Measurements from ENCODE around the gene RFTN1.

The RFTN1 gene

DNA sequence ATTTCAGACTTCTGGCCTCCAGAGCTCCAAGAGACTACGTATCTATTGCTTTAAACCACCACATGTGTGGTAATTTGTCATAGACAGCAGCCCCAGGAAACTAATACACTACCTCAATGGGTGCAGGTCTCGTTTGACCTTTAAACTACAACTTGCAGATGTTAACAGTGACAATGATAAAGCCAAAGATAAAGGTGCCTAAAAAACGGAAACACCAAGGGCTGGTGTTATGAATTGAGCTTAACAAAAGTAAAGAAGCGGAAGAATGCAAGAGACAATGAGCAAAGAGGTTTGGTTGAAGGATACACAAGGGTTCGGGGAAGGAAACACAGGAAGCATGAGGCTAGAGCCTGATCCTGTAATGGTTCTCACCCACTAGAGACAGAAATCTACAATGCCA is 50.8 kb downstream of the RFTN1 start:
- no peak for DNase-seq

DNA sequence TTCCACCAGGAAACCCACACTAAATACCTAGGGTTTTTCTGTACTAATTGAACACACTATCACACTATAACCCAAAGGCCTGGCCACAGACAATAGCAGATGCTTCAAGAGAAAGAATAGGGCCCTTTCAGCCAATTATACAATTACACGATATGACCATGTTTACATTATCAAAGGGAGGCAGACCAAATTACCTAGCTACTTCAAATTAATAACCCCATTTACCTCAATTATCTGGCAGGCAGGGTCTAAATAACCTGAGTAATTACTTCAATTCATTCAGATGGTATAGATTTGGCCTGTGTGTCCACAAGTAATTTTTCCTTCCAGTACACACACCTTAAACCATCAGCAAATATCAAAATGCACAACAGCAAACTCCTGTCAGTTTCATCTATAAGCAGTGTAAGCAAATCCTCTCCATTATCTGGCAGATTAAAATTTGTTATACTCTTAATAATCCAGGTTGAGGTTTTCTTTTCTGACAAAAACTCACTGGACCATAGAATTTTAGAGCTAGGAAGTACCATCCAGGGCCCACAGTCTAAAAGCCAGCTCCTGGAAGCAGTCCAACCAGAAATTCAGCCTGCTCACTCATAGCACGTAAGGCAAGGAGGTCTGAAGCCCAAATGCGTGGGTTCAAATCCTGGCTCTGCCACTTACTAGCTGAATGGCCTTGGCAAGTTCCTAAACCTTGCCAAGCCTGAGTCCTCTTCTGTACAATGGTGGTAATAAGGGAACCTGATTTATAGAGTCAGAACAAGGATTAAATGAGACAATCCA is 51.8 kb downstream of the RFTN1 start:
- no peak for DNase-seq

DNA sequence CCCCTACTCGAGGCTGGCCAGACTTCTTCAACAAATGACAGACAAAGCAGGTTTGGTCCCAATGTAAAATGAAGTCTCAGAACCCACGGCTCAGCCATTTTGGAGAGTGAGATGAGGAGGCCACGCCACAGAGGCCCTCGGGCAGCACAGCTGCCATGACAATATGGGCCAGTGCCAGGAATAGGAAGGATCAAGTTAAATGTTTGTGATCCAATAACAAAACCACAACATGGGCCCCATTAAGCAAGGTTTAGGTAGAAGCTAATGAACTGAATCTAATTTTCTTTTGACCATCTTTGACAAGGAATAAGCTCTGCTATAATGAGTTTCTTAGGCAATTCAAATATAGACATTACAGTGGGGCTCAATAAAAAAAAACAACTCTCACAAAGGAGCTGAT is 52.6 kb downstream of the RFTN1 start:
- DNase-seq, result no peak

DNA sequence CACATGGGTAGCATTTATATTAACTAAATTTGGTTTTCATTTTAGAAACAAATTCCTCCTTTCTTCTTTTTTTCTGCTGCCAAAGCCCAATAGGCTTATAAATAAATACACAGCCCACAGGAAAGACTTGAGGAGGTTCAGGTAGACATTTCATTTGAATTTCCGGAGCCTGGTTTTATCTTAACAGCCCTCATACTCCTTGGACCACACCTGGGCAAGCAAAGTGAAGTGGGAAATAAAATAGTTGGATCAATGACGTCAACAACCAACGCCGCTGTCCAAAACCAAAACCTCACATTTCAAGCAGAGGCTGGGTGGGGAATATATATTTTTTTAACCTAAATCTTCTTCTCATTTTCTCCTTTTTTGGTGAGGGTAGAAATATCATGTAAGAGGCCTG is 53.2 kb downstream of the RFTN1 start:
- DNase-seq, result no peak

DNA sequence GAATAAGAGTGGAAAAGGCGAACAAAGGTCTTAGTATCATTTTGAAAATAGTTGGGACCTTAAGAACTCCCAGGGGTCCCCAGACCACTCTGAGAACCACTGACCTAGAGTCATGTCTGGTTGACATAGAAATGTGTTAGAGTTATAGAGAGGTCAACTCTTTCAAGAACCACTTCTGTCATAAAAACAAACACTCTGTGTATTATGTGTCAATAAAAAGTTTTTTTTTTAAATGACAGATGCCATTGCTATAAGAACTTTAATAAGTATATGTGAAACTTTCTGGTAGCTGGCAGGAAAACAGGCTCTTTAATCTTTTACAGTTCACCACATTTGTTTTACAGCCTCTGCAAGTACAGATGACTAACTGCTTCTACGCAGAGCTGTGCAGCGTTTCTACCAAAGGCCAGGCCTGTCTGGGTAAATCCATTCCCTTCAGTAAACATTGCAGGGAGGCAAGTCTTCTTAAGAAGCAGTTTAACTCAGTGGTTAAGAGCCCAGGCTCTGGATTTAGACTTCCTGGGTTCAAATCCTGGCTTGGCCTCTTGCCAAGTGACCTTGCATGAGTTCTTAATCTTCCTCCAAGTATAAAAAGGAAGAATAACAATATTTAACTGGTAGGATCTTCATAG is 56.6 kb downstream of the RFTN1 start:
- no peak for DNase-seq

DNA sequence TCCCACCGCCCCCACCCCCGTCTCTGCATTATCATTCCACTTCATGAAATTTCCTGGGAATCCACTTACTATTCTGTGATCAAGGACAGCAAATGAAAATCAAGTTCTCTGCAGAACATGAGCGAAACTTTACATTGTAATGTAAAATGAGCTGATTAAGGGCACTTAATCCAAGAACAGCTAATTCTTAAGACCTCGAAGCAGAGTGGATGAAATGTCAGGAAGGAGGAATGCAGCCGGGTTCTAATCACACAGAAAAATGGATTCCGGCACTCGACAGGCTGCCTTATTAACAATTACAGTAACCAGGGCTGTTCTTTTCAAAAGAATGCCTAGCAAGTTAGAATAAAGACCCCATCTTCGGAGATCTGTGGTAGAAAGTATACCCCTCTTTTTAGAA is 57.5 kb downstream of the RFTN1 start:
- no peak for DNase-seq

DNA sequence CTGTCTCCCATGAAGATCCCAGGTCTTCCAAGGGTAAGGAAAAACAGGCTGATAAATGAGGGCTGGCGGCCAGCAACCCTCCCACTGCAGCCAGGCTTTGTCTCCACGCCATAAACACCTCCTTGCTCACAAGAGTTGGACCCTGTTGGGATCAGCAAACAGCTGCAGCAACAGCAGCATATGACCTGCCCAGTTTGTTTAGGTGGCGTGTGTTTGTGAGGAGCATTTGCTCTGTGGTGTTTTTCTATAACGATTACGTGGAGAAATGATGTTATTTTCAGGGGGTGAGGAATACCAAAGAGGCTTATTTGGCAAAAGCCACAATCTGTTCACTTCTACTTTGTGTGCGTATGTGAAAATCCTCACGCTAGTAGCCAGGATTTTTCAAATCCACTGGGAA is 58.5 kb downstream of the RFTN1 start:
- no peak for DNase-seq

DNA sequence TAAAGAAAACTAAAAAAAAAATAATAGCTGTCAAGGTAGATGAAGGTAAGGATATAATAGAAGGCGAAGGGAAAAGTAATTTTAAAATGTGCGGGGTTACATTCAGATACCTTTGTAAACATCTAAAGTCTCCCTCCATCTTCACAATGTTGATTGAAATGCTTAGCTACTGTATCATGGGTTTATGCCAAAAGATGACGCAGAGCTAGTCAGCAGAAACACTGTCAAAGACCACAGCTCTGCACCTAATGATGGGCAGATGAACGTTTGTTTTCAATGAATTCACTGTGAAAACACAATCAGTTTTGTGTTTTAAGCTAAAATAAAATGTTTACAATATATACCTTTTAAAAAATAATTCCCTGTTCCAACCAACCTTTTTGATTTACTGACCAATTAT is 61.2 kb downstream of the RFTN1 start:
- no peak for DNase-seq

DNA sequence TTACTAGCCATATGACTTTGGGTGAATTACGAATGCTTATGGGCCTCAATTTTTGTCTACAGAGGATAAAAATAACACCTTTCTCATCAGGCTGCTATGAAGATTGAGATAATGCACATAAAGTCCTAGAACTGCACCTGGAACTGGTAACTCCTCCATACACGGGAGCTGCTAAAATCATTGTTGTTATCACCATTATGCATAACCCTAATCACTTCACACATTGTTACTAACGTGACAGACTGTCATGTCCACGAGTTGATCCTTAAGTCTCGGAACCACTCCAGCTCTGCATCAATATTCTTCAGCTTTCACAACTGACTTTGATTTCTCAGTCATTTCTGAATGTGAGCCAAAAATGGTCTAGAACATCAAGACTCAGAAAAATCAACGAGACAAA is 64.1 kb downstream of the RFTN1 start:
- no peak for DNase-seq

DNA sequence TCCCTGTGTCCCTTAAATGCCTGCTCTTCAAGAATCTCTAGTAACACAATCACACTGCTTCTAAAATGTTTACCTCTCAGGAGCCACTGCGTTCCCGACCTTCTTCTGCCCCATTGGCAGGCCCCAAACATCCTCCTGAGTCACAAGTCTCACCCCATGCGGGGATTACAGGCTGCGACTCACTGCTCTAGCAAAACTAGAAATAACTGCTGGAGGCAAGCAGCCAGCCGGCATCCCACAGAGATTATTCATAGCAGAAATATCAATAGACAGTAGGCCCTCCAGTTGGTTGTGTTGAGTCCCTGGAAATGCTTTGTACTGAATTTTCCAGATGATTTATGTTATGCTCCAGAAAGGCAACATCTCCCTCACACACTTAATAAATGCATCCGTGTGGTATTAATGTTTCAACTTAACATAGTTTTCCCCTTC is 64.8 kb downstream of the RFTN1 start:
- no peak for DNase-seq

DNA sequence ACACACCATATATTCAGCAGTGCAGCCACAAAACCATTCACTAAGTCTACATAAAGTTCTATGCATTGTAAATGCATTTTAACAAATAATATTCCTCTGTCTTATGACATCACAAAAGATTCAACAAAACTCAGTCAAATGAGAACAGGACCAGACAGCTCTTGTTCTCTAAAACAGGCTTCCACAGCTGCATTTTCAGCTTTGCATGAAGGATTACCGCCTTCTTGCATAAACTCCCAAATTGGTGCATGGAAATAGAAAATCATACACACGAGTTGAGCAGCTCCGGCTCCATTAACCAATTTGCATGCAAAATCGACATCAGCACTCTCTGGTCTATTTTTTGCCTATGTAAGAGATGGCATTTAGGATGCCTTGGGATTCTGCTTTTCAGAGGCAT is 66.4 kb downstream of the RFTN1 start:
- no peak for DNase-seq

DNA sequence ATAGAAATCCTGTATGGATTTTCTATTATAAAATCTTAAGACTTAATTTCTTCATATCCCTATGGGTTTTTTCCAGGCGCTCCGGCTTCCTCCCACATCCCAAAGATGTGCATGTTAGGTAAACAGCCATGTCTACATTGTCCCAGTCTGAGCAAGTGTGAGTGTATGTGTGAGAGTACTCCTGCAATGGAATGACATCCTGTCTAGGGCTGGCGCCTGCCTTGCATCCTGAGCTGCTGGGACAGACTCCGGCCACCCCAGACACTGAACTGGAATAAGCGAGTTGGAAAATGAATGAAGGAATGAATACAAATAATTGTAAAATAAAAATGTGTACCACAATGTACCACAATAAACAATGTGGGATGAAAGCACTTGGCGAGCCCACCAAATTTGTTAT is 69.2 kb downstream of the RFTN1 start:
- DNase-seq, result no peak

DNA sequence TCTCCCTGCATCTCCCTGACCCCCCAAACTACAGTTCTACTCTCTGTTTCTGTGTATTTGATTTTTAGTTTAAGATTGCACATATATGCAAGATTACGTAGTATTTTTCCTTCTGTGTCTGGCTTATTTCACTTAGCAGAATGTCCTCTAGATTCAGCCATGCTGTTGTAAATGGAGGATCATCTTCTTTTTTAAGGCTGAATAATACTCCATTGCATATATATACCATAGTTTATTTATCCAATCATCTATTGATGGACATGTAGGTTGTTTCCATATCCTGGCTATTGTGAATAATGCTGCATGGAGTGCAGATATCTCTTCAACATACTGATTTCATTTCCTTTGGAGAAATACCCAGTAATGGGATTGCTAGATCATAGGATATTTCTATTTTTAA is 70.8 kb downstream of the RFTN1 start:
- DNase-seq, result no peak

DNA sequence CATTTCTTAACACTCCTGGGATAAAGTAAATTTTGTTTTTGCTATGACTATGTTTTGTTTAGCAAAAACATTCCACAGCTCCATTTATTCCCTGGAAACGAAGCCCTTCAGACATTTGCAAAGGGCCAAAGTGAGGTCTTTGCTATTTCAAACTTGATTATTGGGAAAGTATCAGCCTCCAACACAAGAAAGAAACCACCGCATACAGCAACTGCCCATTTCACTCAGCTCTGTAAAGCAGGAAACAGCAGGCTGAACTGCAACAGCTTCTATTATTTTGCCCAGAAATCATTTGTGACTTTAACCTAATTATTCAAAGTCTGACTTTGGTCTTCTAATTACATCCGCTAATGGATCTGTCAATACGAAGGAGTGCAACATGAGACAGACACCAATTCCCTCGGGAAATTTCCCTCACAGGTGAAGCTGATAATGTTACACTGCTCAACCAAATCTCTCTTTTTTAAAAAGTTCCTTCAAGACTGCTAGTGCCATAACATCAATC is 72.1 kb downstream of the RFTN1 start:
- DNase-seq, result no peak

DNA sequence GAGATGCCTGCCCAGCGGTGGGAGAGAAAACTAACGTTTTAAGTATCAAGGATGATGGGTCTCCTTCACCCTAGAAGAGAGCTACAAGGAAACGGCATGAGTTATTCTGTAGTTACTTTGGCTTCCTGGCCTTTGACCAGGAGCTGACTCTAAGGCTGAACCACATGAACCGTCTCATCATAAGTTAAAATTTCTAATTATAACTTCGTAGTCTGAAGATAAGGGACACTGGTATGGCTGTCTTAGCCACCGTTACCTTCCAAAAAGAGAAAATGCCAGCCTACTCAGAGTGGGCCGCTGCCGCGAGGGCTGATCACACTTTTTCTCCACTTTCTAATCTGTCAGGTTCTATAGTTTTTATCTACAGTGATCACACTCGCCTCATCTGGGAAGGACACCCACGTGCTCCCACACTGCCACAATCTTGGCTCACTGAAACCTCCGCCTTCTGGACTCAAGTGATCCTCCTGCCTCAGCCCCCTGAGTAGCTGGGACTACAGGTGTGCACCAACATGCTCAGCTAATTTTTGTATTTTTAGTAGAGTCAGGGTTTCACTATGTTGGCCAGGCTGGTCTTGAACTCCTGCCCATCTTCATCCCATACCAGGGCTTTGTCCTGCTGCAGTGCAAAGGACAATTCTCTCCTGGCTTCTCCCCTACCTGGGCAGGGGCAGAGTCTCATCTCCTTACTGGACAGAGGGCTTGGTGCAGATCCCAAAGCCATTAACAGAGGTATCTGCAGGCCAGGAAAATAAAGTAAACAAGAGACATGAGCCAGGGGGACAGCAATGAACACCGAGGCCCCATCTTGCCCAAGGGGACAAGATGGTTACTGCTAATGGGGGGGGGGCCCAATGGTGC is 73.4 kb downstream of the RFTN1 start:
- DNase-seq, result no peak

DNA sequence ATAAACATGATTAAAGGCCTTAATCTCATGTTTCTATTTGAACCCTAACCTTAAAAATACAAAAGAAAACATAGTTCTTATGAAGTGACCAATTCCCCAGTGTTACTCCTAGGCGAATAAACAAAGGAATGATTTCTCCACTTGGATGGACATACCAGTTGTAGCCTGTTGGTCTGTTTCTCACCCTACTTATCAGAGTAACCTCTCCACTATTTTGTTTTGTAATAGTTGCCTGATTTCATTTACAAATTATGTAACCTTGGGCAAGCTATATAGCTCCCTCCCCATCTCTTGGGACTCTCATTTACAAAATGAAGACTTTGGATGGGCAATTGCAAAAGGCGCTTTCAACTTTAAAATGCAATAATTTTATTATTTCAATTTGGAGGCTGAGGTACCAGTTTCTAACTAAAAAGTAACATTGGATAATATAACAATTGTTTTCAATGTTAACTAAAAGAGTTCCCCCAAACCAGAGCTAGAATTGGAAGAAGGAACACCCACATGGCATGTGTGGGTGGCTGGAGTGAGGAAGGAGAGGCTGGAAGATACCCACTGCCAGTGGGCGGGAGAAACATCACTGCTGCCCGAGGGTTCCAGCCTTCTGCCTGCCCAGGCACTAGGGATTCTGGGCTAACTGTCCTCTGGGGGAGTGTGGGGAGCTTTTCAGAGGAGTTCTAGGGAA is 74.2 kb downstream of the RFTN1 start:
- no peak for DNase-seq

DNA sequence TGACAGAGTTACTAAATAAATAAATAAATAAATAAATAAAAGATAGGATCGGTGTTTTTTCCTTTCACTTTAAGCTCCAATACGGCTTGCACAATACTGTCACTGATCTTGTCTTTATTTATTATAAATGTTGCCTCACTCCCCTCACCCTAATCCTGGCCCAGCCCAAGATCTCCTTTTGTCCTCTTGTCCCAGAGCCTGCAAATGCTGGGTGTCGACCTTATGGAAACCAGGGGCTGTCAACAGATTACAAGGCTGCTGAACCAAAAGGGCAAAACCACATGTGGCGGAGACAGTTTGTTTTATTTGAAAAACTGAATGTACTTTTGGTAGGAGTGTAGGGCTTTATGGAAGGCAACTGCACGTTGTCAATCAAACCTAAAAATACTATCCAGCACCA is 75.9 kb downstream of the RFTN1 start:
- no peak for DNase-seq

DNA sequence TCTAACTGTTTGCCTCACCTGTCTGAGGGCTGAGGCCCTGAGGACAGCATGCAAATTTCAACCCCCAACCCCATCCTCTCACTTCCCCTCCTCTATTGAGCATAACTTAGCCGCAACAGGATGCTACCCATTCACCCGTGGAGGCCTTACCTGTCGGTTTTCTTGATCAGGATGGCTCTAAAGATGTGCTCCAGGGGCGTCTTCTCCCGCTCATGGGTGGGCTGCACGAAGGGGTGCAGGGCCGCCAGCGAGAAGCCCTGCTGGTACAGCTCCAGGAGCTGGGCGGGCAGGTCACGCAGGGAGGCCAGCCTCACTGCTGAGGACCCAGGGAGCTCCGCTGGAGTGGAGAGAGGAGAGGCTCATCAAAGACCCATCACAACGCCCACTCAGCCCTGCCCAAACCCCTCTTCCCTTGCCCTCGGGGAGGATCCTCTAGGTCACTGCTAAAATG is 79.8 kb downstream of the RFTN1 start:
- no peak for DNase-seq

DNA sequence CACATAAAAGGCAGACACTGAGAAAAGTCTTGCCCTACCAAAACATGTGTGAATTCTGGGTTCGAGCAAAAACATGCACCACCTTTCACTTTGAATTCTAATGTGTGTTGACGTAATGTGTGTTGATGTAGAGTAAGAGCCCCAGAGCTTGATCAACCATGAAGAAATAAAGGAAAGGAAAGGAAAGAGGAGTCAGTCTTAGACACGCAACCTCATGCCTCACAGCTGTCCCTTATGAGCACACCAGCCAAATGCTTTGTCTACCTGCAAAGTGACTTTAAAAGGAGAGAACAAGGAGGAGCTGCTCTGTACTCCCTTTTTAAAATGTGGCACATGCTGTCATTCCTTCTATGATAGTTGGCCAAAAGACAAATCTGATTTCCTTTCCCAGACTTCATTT is 80.8 kb downstream of the RFTN1 start:
- no peak for DNase-seq

DNA sequence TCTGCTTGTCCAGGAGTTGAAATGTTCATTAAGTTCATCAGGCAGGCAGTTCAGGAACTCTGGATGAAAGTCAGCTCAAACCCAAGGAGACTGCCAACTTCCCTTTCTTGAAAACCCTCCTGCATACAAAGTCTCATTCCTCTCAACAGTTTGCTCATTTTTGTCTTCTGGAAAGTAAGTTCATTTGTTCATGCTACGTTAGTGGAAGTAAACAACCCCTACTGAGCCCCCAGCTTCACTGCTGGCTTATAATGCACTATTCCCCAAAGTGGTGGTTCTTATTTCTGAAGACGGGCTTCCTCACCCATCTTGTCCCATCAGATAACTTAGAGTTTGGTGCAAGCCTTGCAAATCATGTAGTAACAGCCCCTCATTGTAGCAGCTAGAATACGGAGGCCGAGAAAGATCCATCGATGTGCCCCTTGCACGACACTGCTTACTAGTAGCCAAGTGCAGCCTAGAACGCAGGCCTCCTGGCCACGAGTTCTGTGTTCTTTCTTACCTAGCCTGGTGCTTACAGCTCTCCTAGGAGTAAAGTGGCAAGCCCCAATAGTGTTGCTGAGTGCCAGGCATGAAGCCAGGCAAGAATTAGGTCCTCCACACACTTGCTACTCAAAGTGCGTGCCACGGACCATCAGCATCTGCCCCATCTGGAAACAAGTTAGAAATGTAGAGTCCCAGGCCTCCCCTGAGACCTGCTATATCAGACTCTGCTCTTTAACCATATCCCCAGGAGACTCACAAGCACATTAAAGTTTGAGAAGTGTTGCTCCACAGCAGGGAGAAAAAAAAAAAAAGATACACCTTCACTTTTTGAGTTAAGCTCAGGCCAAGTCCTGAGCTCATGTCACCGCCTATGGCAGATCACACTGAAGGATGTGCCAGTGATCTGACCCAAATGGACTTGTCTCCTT is 82.5 kb downstream of the RFTN1 start:
- no peak for DNase-seq

DNA sequence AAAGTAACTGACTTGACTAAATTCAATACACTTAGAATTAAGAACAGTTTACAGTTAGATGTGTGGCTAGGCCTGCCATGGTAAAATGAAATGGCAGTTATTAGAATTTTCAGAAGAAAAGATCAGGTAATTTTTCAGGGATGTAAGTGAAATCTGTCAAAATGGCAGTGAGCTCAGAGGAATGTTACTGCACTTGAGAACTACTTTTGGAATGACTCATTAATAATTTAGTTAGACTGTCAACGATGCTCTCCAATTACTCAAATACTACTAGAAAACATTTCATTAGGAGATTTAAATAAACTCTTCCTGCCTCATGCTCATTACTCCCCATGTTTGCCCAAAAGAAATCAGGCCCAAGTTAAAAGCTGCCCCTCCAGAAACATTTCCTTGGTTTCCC is 84.4 kb downstream of the RFTN1 start:
- DNase-seq, result no peak

DNA sequence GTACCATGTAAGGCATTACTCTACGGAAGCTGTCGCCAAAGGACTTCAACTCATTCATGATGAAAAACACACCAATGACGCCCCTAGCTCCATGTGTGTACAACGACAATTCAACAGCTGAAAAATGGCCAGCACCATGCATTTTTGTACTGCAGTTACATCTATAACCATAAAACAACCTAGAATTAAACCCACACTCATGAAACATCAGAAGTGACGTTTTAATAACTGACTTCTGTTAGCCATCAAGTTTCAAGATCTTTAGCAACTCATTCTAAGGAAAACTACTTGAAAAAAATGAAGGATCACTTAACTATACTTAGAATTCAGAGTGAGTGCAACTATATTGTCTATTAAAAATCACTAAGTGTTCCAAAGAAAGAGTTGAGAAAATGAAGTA is 84.9 kb downstream of the RFTN1 start:
- DNase-seq, result no peak
